Right hindlimb (tissue), 1 donor: ENCODE measurements around the gene NTHL1.

Source experiments
- DNase-seq: peaks from one replicate; pipeline ENCODE4 v3.0.0-alpha.2; 2018

Gene NTHL1

DNA sequence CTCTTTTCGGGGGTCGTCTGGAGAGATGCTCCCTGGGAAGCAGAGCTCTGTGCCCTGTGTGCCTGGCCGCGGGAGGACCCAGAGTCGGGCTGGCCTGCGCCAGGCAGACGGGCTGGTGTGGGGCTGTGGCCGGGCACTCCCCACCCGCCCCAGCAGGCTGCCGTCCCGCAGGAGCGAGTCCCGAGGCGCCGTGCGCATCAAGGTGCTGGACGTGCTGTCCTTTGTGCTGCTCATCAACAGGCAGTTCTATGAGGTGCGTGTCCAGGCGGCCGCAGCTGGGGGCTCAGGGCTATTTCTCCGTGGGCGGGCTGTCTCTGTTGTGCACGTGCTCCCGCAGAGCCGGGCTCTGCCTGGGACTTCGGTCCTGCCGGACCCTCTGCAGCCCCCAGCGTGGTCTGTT, 15.2 kb upstream of the NTHL1 start:
- DNase-seq, result no peak

DNA sequence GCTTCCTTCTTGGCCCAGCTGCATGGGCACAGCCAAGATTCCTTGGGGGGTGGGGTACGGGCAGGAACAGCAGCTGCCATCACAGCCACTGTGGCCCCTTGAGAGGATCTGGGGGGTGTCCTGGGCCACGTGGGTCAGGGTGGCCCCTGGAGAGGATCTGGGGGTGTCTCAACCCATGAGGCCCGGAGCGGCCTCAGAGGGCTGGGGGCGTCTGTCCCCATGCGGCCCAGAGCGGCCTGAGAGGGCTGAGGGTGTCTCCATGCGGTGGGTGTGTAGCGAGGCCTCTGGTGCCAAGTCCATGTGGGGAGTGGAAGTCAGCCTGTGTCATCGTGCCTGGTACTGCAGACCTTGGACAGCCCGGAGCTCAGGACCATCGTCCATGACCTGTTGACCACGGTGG, 13.9 kb upstream of the NTHL1 start:
- no peak for DNase-seq

DNA sequence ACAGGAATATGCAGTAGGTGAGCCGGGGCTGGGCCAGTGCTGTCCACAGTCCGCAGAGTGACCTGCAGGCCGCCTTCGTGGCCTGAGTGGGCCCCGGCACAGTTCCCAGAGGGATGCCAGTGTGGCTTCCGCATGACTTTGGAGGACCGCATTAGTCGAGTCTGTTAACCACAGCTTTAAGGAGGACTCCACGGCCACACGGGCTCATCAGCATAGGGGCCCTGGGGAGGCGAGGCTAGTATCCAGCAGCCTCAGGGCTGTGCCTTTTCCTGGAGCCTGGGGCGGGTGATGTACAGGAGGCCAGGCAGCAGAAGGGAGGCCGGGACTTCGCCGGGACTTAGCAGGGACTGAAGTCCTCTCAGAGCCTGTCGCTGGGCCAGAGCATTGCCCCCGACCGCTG, 13.4 kb upstream of the NTHL1 start:
- DNase-seq, result no peak

DNA sequence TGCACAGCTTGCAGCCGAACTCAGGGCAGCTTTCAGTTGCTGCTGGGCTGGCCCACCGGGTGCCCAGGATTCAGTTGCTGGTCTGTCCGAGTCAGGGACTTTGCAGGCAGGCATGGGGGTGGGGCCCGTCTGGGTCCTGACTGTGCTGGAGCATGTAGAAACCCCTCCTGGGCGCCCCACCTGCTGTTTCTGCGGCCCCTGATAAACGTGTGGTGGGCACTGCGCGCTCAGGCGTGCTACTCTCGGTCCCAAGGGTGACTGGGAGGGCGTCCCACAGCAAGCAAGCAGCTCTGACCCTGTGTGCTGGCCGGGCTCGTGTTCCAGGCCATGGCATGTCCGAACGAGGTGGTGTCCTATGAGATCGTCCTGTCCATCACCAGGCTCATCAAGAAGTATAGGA, 12.7 kb upstream of the NTHL1 start:
- no peak for DNase-seq

DNA sequence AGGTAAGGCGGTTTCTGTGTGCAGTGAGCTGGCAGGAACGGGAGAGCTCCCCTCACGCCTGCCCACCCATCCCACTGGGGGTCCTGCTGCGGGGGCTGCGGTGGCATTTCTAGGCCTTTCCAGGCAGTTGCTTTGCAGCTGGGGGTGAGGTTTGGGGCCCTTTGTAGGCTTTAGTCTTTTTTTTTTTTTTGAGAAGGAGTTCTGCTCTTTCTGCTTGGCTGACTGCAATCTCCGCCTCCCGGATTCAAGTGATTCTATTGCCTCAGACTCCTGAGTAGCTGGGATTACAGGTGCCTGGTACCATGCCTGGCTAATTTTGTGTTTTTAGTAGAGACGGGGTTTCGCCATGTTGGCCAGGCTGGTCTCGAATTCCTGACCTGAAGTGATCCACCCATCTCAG, 11.2 kb upstream of the NTHL1 start:
- DNase-seq, result no peak

DNA sequence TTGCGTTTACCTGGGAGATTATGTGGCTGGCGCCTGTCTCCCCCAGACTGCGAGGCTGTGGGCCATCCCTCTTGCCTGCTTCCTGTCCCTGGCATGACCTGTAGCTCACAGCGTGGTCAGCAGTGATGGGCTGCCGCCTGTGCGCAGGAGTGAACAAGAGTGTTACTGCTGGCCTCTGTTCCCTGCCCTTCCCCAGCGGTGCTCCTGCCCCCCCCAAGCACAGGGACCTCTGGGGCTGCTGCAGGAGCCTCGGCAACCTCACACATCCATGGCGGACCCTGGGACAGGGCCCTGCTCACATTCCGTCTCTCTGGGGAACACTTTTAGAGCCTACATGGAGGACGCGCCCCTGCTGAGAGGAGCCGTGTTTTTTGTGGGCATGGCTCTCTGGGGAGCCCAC, 10.8 kb upstream of the NTHL1 start:
- no peak for DNase-seq

DNA sequence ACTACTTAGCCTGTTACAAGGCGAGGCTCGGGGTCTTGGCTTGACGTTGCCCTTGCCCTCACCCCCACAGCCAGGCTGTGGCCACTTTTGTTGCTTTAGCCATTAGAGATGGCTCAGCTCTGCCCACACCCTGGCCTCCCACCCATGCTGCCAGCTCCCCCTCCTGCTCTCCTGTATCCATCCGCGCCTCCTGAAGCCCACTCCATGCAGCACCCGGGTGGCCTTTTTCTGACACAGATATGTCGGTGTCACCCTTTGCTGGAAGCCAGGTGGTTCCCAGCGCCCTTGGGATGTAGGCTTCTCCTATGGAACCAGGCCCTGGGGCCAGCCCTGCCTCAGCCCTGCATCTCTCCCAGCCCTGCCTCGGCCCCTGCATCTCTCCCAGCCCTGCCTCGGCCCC, 9.8 kb upstream of the NTHL1 start:
- DNase-seq, result no peak

DNA sequence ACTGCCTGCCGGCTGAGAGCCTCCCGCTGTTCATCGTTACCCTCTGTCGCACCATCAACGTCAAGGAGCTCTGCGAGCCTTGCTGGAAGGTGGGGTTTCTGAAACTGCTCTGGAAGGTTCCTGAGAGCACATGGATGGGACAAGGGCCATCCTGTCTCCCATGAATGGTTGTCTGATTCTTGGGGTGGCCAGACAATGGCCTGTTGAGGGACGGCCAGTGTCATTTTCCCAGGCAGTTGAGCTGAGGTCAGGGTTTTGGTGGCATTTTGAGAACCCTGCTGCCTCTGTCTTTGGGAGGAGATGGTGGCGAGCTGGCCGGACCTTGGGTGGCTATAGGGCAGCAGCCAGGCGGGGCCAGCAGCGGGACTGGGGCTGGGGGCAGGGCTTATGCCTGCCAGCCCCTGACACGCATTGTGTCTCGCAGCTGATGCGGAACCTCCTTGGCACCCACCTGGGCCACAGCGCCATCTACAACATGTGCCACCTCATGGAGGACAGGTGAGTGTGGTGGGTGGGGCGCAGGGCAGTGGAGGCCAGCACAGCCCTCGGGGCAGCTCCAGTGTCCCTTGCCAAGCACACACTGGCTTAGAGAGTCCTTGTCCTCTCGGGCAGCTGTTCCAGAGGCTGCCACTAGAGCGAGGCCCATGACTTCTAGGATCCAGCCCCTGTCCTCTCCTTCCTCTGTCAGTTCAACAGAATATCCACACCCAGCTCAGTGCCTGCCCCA, 9.2 kb upstream of the NTHL1 start:
- no peak for DNase-seq

DNA sequence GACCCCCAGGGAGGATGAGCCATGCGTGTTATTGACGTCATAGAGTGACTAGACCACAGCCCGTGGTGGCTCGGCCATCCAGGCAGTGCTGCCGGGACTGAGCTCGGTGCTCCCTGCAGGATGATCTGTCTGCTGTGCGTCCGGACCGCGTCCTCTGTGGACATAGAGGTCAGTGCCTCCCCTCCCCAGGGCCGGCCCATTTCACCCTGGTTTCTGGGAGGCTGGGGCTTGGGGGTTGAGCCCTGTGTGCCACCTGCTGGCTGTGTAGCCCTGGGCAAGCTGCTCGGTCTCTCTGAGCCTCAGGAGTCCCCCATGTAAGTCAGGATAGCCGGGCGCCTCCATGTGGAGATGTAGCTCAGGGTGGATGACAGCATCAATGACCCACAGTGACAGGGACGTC, 8.4 kb upstream of the NTHL1 start:
- DNase-seq, result no peak

DNA sequence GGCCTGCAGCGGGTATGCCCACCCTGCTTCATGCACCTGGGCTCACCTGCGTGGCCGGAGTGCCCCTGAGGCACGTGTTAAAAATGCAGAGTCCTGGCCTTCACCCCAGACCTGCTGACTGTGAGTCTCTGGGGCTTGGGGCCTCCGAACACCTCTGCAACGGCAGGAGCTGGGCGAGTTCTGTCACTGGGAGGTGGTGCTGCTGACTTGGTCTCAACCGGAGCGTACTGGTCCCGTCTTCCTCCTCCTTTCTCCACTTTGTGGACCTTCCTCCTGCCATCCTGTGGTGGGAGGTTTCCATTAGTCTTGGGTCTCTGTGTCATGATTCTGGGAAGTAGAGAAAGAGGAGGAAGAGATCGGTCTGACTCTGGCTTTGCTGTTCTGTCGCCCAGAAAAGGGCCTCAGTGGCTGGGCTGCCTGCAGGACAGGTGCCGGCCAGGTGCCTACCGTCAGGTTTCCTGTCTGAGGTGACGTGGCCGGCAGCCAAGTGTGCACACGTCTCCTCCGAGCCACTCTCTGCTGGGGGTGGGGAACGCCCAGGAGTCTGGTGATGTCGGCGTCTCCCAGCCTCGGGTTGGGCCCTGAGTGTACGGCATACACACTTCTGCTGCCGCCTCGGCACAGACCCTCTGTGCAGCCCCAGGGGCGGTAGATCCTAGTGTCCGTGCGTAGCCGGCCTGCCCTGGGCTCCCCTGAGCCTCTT, 7.1 kb upstream of the NTHL1 start:
- DNase-seq, result no peak

DNA sequence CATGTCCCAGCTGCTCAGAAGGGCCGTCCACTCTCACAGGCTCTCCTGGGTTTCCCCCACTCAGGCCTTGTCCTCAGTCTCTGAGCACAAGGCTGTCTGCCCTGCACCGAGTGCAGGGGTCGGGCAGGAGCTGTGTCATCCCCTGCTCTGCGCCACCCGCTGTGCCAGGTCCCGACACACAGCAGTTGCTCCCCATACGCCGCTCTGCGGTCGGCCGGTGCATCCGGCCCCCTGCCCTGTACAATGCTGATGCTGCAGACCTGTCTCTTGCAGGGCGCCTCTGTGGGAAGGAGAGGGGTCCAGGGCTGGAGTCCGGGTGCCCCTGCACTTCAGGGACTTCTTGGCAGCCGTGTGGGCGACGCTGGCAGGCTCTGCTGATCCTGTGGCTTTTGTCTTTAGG, 6.3 kb upstream of the NTHL1 start:
- no peak for DNase-seq

DNA sequence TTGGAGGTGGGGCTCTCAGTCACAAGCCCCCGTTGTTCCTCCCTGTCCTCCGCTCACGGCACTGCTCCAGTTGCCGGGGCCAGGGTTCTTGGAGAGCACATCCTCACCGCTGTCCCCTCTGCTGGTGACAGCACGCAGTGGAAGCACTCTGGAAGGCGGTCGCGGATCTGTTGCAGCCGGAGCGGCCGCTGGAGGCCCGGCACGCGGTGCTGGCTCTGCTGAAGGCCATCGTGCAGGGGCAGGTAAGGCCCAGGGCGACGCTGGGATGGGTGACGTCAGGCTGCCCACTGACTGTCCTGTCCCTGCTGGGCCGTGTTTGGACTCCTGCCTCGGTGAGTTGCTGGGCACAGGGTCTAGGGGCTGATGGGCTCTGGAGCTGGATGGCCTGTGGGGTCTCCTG, 5.6 kb upstream of the NTHL1 start:
- DNase-seq, result no peak

DNA sequence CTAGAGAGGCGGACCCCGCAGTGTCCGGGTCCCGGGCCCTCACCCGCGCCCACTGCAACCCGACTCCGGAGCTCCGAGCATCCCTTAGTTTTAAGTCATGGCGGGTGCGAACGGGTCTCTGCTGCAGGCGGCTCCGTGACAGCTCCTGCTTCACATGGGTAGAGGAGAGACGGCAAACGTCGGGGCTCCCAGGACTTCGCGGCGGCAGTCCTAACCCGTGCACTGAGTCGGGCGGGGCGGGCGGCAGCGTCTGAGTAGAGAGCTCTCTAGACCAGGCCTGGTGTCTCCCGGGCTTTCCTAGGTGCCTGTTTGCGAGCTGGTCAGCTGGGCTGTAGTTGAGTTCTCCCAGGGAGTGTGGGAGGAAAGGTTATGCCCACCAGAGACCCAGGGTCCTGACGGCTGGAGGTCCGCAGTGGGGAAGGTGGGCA, 496 bp upstream of the NTHL1 start:
- DNase-seq, result no peak

DNA sequence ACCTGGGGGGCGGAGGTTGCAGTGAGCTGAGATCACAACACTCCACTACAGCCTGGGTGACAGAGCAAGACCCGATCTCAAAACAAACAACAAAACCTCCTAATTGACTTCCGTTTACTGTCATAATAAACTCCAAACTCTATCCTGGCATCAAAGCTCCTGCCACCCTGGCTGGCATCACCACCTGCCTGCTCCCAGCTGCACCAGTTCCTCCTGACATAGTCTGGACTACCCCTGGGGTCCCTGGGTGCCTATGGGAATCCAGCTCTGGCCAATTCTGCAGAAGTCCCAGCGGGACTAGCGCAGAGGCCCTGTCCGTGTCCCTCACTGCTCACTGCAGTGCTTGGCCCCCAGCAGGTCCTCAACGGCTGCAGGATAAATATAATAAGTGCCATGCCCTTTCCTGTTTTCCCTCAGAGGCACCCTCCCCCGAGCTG, 723 bp downstream of the NTHL1 start:
- DNase-seq, result no peak

DNA sequence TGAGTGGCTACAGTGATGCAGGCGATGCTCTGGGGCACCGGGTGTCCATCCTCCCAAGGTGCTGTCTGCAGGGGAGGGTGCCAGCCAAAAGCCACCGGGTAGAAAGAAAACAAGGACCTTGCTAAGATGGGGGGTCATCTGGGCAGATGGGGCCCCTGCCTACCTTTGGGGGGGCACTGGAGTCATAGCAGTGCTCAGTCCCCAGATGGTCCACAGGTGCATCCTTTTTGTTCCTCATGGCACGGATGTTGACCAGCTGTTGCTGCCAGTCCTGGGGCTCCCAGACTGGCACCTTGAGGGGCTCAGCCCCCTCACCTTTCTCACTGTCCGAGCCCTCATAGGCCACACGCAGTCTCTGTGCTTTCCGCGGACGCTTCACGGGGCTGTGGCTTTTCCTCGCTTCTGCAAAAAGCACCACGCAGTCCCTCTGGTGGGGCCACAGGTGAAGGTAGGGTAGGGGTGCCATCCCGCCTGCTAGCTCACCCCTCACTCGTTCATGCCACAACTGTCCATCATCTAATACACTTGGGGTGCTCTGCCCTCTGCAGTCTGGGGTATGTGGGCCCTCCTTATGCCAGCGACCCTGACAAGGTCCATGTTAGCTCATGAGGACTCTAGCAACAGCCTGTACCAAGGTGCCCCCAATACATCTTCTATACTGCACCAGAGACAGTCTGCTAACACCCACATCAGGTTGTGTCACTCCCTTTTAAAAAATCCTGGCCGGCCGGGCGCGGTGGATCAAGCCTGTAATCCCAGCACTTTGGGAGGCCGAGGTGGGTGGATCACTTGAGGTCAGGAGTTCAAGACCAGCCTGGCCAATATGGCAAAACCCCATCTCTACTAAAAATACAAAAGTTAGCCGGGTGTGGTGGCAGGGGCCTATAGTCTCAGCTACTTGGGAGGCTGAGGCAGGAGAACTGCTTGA, 1.4 kb downstream of the NTHL1 start:
- no peak for DNase-seq

DNA sequence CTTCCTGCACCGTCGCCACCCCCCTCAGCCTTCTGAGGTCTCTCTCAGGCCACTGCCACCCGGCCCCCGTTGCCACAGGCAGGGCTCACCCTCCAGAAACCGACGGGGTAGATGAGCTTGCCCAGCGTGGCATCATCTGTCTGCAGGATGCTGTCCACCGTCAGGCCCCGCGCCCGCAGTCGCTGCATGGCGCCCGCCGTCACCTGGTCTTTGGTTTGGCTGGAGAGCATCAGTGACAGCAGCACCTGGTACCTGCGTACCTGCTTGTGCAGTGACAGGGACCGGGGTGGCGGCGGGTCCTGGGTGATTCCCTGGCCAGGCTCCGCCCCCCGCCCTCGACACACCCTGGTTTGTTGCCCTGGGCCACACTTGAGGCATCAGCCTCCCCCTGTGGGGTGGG, 3.1 kb downstream of the NTHL1 start:
- DNase-seq, result no peak

DNA sequence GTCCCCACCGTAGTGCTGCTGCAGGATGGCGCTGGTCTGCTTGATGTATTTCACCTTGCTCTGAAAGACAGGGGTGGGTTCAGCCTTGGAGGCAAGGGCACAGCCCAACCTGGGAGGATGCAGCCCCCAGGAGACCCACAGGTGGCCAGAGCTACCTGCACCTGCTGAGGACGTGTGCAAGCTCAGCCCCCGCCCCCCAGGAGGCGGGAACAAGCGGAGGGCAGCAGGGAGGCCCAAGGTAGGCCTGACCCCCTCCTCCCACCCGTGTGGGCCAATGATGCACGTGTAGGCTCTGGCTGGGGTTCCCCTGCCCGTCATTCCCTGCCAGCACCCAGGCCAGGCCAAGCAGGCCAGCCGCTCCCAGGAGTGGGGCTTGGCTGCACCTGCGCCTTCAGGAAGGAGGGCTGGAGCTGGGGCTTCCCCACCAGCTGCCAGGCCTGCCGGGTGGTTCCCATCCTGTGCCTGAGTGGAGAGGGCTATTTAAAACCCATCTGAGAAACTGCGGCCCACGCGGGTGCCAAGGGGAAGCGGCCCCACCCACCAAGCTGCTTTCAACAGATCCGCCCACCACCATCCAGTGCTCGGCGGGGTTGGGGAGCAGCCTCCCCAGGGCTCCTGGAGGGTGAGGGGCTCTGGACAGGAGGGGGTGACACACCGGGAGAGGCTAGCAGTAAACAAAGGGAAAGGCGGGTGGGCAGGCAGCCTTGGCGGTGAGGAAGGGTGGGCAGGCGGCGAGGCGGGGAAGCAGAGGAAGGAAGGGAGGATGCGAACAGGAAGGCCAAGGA, 3.8 kb downstream of the NTHL1 start:
- peak; percentile 60 for DNase-seq

DNA sequence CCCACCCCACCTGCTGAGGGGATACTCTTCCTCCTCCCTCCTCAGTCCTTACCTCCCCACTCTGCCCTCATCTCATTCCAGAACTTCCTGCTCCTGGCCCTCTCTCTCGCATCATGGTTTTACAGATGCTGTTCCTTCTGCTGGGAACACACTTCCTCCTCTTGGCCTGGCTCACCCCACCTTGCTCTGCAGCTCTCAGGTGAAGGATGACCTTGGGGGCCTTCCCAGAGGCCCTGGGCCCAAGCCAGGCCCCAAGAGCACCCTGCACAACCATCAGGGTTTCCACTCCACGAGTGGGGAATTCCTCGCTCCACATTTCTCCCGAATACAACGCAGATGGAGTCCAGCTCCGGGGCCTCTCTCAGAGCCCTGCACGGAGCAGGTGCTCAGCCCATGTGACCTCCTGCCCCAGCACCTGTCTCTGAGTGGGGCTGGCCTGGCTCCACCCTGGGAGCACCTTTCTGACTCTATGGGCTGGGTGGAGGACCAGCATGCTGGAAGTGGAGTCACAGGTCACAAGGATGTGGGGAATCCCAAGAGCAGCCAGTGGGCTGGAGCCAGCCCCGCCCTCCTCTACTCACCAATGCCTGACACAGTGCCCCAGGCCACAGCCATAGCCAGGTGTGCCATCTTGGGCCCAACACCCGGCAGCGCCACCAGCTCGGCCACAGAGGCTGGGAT, 4.5 kb downstream of the NTHL1 start:
- no peak for DNase-seq

DNA sequence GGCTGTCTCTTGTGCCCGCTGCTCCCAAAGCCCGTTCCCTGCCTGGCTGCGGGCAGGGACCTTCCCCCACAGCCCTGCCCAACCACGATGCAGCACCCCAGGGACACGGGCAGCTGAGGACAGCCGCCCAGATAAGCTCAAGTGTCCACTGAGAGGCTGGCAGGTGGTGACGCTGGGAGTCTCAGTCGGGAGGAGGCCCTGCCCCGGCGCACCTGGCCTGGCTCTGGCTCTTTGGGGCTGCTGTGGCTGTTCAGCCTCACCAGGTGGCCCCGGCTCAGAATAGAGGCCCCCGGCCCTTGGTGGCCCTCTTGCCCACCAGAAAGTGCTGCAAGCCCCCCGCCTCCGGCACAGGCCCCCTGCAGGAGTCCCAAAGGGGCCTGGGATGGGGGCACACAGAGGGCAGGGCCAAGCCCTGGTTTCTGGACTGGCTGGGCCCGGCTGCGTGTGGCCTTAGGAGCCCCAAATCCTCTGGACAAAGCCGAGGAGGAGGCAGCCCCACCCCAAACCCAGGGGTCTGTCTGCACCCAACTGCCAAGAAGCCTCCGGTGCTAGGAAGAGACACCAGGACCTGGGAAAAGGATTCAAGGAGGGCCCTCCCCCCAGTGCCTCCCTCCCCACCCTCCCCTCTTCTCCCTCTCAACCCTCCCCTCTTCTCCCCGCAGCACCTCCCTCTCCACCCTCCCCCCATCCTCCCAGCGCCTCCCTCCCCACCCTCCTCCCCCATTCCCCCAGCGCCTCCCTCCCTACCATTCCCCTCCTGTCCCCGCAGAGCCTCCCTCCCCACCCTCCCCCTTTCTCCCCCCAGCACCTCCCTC, 5.3 kb downstream of the NTHL1 start:
- no peak for DNase-seq

DNA sequence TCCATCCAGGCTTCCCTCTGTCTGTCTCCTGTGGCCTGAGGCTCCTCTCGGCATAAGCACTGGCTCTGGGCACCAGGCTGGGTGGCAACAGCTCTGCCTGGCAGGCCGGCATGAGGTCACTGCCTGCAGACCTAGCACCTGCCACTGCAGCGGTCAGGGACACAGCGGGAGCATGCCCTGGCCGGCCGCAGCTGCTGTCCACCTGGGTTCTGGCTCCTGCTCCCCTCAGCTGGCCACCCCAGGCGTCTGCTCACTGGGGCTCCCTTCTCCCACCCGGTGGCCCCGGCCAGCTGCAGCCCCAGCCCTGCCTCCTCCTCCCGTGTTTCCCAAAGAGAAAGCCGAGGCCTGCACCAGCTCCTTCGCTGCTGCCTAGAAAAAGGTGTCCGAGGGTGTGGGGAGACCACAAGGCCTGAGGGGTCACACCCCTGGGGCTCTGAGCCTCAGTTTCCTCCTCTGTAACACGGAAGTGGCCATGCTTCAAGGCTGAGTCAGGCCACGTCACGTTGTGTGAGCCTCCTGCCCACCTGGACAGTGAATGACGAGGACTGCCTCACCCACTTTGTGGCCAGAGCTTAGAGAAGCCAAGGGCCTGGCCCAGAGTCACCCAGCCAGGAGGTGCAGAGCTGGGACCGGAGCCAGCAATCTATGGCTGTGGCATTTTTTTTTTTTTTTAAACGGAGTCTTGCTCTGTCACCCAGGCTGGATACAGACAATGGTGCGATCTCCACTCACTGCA, 6.7 kb downstream of the NTHL1 start:
- peak; percentile 84 for DNase-seq
